OCI-LY7 (cell line): ENCODE results near the gene NR1I2.

Source experiments
- EZH2phosphoT487 ChIP-seq: fragments of 200-600 bp; sonication (generic); IDR thresholded peaks from 2 replicates; pipeline ENCODE4 v1.6.1; 2018; ENCODE audit warnings: low read depth, borderline replicate concordance, mild to moderate bottlenecking, mixed run types, antibody characterized with exemption, low read length, moderate library complexity, mixed read lengths
- TF ChIP-seq, protein P1 (sequence below): fragments of 200-600 bp; sonication (generic); conservative IDR thresholded peaks from 2 replicates; pipeline ENCODE4 v1.5.1; 2014; ENCODE audit warnings: mild to moderate bottlenecking, antibody characterized with exemption, low read length, moderate library complexity, mixed read lengths

DNA sequence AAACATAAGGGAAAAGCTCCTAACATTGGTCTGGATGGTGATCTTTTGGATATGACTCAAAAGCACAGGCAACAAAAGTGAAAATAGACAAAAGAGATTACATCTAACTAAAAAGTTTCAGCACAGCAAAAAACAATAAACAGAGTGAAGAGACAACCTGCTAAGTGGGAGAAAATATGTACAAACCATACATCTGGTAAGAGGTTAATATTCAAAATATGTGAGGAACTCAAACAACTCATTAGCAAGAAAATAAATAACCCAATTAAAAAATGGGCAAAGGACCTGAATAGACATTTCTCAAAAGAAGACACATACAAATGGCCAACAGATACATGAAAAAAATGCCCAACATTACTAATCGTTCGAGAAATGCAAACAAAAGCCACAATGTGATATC is 19.0 kb upstream of the NR1I2 start:
- TF ChIP-seq, protein P1, sequence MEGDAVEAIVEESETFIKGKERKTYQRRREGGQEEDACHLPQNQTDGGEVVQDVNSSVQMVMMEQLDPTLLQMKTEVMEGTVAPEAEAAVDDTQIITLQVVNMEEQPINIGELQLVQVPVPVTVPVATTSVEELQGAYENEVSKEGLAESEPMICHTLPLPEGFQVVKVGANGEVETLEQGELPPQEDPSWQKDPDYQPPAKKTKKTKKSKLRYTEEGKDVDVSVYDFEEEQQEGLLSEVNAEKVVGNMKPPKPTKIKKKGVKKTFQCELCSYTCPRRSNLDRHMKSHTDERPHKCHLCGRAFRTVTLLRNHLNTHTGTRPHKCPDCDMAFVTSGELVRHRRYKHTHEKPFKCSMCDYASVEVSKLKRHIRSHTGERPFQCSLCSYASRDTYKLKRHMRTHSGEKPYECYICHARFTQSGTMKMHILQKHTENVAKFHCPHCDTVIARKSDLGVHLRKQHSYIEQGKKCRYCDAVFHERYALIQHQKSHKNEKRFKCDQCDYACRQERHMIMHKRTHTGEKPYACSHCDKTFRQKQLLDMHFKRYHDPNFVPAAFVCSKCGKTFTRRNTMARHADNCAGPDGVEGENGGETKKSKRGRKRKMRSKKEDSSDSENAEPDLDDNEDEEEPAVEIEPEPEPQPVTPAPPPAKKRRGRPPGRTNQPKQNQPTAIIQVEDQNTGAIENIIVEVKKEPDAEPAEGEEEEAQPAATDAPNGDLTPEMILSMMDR: no peak
- no peak for TF ChIP-seq EZH2phosphoT487
